ENCODE data around the gene KREMEN2. TPM values are rescaled to one million over a fixed set of nuclear protein-coding genes. Genes with fewer than 3 reads are reported as not detected.
A peak's percentile ranks its signal among the peaks of the same experiment; 100 is the strongest.
"Not testable (repeated sequence)": the region's sequence is repeated elsewhere in the genome, so short reads cannot be mapped to it uniquely, and the experiment has no call there.

The KREMEN2 gene
- not detected for total RNA-seq

DNA sequence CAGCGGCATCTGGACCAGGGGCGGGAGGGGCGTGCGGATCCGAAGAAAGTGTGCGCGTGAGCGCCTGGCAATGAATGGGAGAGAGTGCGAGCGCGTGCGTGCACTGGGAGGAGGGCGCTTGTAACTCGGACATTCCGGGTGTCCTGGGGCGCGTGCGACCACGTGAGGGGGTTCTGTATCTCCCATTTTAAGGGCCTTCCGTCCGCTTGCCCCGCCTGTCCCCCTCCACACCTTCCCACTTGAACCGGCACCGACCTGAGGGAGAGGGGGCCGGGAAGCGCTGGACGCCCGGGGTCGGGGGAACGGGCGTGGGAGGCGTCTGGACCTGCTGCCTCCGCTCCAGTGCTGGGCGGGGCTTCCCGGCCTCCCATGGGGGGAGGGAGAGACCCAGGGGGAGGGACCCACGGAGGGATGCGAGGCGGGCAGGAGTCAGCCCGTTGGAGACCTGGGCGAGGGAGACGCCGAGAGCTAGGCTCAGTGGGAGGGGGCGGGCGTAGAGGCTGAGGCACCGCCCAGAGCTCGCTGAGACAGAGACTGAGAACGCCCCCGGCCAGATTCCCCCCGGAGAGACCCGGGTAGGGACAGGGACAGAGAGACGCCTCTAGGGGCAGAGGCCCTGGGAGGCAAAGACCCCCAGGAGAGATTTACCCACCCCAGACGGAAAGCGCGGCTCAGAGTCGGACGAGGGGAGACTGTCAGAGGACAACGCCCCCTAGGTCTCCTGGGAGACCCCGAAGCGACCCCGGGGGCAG lies at the start of gene KREMEN2:
Gene KREMEN2 (plus strand): TSS at position 553 of the 752 bp plus-strand sequence. CDS start 246 bp downstream, outside the sequence.
- no peak for DNase-seq (ENCODE audit: low spot score)

GRCh38 chr16:2915196-2915929 lies 48.7 kb upstream of the KREMEN2 start:
- DNase-seq (ENCODE audit: low spot score), result no peak

DNA sequence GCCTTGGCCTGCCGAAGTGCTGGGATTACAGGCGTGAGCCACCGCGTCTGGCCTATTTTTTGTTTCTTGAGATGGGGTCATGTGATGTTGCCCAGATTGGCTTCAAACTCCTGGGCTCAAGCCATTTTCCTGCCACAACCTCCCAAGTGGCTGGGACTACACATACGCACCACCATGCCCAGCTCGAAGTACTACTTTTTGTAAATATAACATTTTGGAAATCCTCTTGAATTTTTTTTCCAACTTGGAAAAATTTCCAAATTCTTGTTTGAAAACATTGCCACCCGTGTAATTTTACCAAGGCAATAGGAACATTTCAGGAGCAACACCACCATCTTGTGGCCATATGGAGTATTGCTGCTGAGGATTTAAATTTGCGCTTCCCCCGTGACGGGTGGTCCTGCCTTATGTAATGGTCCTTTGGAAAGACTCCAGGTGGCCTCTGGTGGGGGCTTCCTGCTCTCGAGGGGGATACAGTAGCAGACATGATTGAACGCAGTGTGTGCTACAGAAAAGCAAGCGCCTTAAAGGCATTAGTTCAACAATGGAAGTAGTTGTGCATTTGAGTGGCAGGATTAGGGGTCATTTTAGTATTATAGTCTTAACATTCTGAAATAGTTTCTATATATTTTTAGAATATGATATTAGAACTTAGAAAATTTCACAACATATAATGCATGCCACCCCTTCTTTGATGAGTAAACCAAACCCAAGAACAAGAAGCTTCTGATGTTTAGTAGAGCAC lies 44.4 kb upstream of the KREMEN2 start:
- peak; percentile 65 for DNase-seq (ENCODE audit: low spot score)

DNA sequence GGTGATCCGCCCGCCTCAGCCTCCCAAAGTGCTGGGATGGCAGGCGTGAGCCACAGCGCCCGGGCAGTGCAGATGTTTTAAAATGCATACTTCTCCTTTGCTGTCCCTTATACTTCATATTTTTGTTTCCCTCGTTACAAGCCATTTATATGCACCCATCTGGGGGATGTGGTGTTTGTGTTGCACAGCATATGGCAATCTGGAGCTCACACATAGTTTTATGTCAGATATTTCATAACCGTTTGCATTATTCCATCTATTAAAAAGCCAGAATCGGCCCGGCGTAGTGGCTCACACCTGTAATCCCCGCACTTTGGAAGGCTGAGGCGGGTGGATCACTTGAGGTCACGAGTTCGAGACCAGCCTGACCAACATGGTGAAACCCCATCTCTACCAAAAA lies 40.6 kb upstream of the KREMEN2 start:
- DNase-seq (ENCODE audit: low spot score), result no peak

DNA sequence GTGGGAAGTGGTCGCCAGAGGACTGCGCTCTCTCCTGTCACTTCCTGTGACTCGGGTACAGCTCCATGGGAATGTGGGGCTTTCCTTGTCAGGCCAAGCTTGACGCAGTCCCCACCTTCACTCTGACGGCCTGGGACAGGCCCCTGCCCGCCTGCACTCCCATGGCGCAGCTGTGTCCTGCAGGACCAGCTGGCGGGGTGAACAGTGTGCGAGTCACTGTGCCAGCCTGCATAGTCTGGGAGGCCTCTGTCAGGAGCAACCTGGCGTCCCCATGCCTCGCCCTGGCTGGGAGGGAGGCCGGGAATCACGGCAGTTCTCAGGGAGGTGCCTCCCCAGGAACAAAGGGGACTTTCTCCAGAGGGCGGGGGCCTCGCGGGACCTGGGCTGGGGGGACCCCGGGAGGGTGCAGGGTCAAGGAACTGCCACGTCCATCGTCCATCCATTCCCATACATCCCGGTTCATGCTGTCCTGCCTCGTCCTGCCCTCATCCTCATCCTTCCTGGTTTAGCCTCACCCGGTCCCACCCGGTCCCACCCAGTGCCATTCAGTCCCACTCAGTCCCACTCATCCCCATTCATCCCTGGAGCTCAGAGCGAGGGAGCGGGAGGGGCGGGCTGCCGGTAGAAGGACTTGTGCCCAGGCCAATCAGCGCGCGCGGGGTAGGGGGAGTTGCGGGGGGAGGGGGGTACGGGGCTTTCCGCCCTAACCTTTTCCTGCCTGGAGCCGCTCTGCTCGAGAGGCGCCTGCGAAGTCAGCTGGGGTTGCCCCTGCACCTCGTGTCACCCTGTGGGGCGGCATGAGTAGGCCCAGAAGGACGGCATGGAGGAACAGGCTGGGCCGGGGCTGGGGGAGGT lies 38.9 kb upstream of the KREMEN2 start:
- no peak for DNase-seq (ENCODE audit: low spot score)

DNA sequence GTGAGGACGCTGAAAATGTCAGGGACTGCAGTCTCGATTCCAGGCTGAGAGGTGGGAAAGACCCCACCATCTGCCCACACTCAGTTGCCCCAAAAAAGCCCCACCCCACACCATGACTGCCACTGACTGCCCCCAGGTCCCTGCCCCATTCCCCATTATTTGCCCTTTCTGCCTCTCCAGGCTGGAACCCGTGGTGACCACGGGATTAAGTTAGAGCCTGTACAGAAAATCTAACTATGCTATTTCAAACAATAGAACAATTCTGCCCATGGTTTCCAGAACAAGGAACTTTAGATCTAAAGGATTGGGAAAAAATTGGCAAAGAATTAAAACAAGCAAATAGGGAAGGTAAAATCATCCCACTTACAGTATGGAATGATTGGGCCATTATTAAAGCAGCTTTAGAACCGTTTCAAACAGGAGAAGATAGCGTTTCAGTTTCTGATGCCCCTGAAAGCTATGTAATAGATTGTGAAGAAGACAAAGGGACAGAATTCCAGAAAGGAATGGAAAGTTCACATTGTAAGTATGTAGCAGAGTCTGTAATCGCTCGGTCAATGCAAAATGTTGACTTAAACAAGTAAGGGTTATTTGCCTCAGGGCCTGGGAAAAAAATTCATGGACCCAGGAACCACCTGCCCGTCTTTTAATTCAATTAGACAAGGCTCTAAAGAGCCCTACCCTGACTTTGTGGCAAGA lies 38.0 kb upstream of the KREMEN2 start:
- no peak for DNase-seq (ENCODE audit: low spot score)

- DNase-seq (ENCODE audit: low spot score), result no peak
These were observed 37.5 kb upstream of the KREMEN2 start for GRCh38 chr16:2926650-2926999.

DNA sequence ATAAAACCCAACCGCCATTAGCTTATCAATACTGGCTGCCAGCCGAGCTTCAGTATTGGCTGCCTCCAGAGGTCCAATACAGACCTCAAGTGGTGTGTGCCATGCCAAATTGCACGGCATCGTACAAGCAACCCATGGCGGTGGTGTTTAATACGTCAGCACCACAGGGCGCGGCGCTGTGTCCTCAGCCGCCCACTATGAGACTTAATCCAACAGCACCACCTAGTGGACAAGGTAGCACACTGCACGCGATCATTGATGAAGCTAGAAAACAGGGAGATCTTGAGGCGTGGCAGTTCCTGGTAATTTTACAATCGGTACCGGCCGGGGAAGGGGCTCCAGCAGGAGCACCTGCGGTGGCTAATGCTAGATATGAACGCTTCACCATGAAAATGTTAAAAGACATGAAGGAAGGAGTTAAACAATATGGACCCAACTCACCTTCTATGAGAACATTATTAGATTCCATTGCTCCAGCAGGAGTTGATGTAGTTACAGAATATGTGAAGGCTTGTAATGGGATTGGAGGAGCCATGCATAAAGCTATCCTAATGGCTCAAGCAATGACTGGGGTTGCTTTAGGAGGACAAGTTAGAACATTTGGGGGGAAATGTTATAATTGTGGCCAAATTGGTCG lies 36.9 kb upstream of the KREMEN2 start:
- DNase-seq (ENCODE audit: low spot score), result peak; percentile 88

DNA sequence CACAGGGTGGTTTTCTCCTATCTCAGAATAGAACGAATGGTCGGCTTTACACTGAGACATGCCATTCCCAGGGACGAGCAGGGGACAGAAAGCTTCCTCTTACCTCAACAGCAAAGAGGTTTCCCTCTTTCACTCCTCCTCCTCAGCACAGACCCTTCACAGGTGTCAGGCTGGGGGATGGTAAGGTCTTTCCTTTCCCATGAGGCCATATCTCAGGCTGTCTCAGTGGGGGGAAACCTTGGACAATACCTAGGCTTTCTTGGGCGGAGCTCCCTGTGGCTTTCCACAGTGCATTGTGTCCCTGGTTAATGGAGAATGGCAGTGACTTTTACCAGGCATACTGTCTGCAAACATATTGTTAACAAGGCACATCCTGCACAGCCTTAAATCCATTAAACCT lies 35.9 kb upstream of the KREMEN2 start:
- DNase-seq (ENCODE audit: low spot score), result not testable (repeated sequence)

DNA sequence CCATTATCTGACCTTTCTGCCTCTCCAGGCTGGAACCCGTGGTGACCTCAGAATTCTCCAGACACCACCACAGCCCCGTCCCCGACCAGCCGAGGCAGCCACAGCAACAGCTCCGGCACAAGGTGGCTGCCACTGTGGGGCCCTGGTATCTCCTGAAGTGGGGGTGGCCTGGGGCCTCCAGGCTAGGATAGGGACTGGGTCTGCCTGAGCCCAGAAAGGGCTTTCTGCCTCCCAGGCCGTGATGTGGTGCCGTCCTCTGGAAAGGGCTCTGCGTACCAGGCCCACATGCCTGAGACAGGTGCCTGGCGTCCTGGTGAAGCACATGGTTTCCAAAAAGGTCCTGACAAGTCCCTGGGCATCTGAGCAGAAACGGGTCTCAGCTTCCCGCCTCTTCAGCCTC lies 35.3 kb upstream of the KREMEN2 start:
- no peak for DNase-seq (ENCODE audit: low spot score)

DNA sequence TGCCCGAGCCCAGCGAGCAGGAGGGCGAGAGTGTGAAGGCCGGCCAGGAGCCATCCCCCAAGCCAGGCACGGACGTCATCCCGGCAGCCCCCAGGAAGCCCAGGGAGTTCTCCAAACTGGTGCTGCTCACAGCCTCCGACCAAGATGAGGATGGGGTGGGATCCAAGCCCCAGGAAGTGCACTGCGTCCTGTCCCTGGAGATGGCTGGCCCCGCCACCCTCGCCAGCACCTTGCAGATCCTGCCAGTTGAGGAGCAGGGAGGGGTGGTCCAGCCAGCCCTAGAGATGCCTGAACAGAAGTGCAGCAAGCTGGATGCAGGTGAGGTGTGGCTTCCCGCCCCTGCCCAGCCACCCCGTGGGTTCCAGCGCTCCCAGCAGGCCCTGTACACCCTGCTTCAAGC lies 34.4 kb upstream of the KREMEN2 start:
- no peak for DNase-seq (ENCODE audit: low spot score)

- DNase-seq (ENCODE audit: low spot score), result no peak
These were observed 33.8 kb upstream of the KREMEN2 start for GRCh38 chr16:2930236-2930635.

DNA sequence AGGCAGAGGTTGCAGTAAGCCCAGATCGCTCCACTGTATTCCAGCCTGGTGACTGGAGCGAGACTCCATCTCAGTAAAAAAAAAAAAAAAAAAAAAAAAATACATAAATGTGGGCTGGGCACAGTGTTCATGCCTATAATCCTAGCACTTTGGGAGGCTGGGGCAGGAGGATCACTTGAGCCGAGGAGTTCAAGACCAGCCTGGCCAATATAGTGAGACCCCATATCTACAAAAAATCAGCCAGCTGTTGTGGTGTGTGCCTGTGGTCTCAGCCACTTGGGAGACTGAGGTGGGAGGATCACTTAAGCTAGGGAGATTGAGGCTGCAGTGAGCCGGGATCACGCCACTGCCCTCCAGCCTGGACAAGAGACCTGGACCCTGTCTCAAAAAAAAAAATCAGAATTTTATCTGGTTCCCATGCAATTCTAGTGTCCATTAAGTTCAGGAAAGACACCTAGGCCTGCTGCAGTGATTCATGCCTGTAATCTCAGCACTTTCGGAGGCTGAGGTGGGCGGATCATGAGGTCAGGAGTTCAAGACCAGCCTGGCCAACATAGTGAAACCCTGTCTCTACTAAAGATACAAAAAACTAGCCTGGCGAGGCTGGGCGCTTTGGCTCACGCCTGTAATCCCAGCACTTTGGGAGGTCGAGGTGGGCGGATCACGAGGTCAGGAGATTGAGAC lies 32.7 kb upstream of the KREMEN2 start:
- not testable (repeated sequence) for DNase-seq (ENCODE audit: low spot score)

DNA sequence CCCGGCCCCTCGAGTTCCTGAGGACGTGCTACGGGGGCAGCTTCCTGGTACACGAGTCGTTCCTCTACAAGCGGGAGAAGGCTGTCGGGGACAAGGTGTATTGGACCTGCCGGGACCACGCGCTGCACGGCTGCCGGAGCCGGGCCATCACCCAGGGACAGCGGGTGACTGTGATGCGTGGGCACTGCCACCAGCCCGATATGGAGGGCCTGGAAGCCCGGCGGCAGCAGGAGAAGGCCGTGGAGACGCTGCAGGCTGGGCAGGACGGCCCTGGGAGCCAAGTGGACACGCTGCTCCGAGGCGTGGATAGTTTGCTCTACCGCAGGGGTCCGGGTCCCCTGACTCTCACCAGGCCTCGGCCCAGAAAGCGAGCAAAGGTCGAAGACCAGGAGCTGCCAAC lies 30.9 kb upstream of the KREMEN2 start:
- no peak for DNase-seq (ENCODE audit: low spot score)

DNA sequence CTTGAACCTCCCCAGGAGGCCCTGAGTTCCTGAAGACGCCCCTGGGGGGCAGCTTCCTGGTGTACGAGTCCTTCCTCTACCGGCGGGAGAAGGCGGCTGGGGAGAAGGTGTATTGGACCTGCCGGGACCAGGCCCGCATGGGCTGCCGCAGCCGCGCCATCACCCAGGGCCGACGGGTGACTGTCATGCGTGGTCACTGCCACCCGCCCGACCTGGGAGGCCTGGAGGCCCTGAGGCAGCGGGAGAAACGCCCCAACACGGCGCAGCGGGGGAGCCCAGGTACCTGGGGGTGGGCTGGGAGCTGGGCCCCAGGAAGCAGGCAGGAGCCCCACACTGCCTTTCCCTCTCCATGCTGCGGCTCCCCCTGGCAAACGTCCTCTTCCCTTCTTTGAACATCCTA lies 30.4 kb upstream of the KREMEN2 start:
- no peak for DNase-seq (ENCODE audit: low spot score)

DNA sequence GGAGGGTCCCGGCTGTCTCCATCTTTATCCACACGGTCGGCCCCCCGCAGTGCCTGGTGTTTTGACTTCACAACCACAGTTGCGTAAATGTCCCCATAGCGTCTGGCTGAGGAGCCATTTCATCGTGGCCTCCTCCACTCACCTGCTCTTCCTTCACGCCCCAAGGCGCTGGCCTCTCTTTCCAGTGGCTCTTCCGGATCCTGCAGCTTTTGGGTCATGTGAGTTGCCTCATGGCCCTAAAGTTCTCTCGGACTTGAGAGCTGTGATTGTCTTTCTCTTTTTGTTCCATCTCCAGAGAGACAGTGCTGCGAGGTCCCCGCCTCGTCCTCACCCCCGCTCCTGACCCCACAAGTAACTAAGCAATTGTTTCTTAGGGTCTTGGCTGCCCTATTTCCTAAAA lies 29.6 kb upstream of the KREMEN2 start:
- DNase-seq (ENCODE audit: low spot score), result no peak

DNA sequence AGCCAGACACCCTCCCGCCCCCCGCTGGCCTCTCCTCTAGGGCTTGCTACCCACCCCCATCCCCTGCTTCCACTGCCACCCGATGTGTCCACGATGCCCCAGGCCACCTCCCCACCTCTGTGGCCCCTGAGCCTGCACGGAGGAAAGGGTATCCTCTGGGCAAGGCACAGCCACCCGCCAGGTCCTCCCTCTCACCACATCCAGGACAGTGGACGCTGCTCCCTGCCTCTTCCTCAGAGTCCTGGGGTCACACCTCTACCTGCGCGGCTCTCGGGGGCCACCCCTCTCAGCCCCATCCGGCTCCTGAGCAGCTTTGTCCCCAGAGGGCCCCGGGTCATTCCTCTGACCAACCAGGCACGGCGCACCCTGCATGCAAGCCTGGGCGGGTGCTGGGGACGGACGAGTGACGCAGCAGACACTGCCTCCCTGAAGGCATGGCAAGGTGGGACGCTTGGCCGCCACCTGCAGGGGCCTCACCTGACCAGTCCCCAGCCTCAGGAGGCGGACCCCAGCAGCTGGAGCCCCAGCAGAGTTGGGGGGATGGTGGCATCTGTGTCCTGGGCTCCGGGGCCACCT lies 27.6 kb upstream of the KREMEN2 start:
- no peak for DNase-seq (ENCODE audit: low spot score)

GRCh38 chr16:2937170-2937569 lies 26.9 kb upstream of the KREMEN2 start:
- no peak for DNase-seq (ENCODE audit: low spot score)

GRCh38 chr16:2938206-2938605 lies 25.9 kb upstream of the KREMEN2 start:
- DNase-seq (ENCODE audit: low spot score), result no peak

DNA sequence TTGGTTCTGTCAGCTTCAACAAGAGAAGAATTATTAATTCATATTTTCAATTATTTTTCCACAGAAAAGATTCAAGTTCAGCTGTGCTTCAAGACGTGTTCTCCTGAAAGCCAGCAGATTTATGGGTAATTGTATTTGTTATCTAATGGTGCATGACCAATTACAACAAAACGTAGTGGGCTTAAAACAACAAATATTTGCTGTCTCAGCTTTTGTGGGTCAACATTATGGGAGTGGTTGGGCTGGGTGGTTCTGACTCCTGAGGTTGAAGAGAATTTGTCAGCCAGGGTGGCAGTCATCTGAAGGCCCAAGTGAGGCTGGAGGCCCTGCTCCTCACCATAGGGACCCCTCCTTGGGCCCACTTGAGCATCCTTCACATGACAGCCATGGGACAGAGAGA lies 24.1 kb upstream of the KREMEN2 start:
- DNase-seq (ENCODE audit: low spot score), result no peak
